Endodermal cell (in vitro differentiated cells): ENCODE measurements around the gene STK32B. TPM values are rescaled to one million over a fixed set of nuclear protein-coding genes. Genes with fewer than 3 reads are reported as not detected.

Experiments used
- DNase-seq: peaks from one replicate; pipeline ENCODE4 v3.0.0-alpha.2; 2017
- H3K27ac ChIP-seq: 2 replicates; pipeline ENCODE4 v1.5.1; 2013; ENCODE audit warnings: mild to moderate bottlenecking, low read depth, low read length, moderate library complexity
- H3K27me3 ChIP-seq: 2 replicates; pipeline ENCODE4 v1.6.1; 2013; ENCODE audit warnings: mild to moderate bottlenecking, low read length, moderate library complexity; ENCODE audit not compliant: insufficient read depth, control insufficient read depth, poor library complexity, severe bottlenecking
- H3K36me3 ChIP-seq: 2 replicates; pipeline ENCODE4 v1.7.0; 2013; ENCODE audit warnings: mild to moderate bottlenecking, low read length, moderate library complexity; ENCODE audit not compliant: control insufficient read depth, insufficient read depth
- H3K4me1 ChIP-seq: one replicate; pipeline ENCODE4 v1.7.0; 2013; ENCODE audit warnings: low read length; ENCODE audit not compliant: control insufficient read depth, insufficient read depth
- H3K4me3 ChIP-seq: 2 replicates; pipeline ENCODE4 v1.5.1; 2013; ENCODE audit warnings: mild to moderate bottlenecking, low read length, moderate library complexity
- H3K9ac ChIP-seq: 2 replicates; pipeline ENCODE4 v1.6.1; 2013; ENCODE audit warnings: mild to moderate bottlenecking, low read length, moderate library complexity; ENCODE audit not compliant: poor library complexity, severe bottlenecking; ENCODE audit errors: extremely low read depth
- H3K9me3 ChIP-seq: 2 replicates; pipeline ENCODE4 v1.6.1; 2013; ENCODE audit warnings: mild to moderate bottlenecking, low read length, moderate library complexity; ENCODE audit not compliant: control insufficient read depth
- H3K27ac Mint-ChIP-seq: 2 replicates; pipeline ENCODE4 v1.8.0; 2020; ENCODE audit warnings: mixed read lengths
- H3K27me3 Mint-ChIP-seq: 2 replicates; pipeline ENCODE4 v1.8.0; 2021; ENCODE audit warnings: mild to moderate bottlenecking, mixed read lengths; ENCODE audit not compliant: insufficient read depth
- H3K36me3 Mint-ChIP-seq: 2 replicates; pipeline ENCODE4 v1.8.0; 2020; ENCODE audit warnings: low read depth, mixed read lengths
- H3K4me1 Mint-ChIP-seq: 2 replicates; pipeline ENCODE4 v1.8.0; 2020; ENCODE audit warnings: mixed read lengths
- H3K4me3 Mint-ChIP-seq: 2 replicates; pipeline ENCODE4 v1.8.0; 2020; ENCODE audit warnings: mild to moderate bottlenecking, moderate library complexity, mixed read lengths
- H3K9me3 Mint-ChIP-seq: 2 replicates; pipeline ENCODE4 v1.8.0; 2020; ENCODE audit warnings: mild to moderate bottlenecking, mixed read lengths
- CTCF ChIP-seq: fragments of 200-600 bp; sonication (generic); conservative IDR thresholded peaks from 2 replicates; pipeline ENCODE4 v1.5.0; 2021; ENCODE audit warnings: antibody characterized with exemption, mild to moderate bottlenecking
- WGBS, 2 experiments: methylation state at CpG; one replicate each; pipeline versions ENCODE4 v1.1.5 to v1.1.7; 2013; ENCODE audit warnings: missing lambda C conversion rate in 2 of 2, mixed read lengths in 1 of 2; ENCODE audit not compliant: insufficient coverage in 1 of 2, insufficient read length in 1 of 2; 5-methylcytosine and 5-hydroxymethylcytosine counted together
- total RNA-seq, 2 donors: library from RNA; stranded (reverse); fragmentation: NEBNext Ultra II Directional in 1 of 2; extraction: Animal tissue kit (Norgen Biotek cat#: 25700) in 1 of 2; gene quantifications; 2 replicates in 1 of 2; 3 replicates in 1 of 2; pipeline ENCODE4 v1.2.1, GENCODE V29; 2021

Gene STK32B
- total RNA-seq, 2 donors from 2014 or later, result 1.4 to 1.5 TPM

- no peak overlapping the region for H3K27ac ChIP-seq
- H3K4me1 Mint-ChIP-seq, result no peaks in the 10 kb centered on the region
- WGBS, 2 experiments, result 87 to 91% methylated on average over 10 to 11 of the region's 11 CpGs
Measured at GRCh38 chr4:5383191-5383980, 332.1 kb downstream of the STK32B start.

DNA sequence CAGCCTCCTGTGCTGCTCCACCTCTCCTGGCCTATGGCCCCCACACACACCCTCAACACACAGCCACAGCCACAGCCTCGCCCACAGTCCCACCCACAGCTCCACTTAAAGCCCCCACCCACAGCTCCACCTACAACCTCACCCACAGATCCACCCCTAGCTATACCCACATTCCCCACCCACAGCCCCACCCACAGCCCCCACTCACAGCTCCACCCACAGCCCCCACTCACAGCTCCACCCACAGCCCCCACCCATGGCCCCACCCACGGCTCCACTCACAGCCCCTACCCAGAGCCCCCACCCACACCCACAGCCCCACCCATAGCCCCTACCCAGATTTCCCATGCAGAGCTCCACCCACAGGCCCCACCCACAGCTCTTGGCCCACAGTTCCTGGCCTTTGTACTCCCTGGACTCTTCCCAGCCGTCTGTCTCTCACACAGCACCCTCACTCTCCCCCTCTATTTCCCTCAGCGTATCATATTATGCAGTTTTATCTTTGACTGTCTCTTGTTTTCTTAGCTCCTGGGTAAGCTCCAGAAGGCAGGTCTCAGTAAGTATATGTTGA lies 334.5 kb downstream of the STK32B start:
- Mint-ChIP-seq H3K27me3 (peaks cover 8% of the 10 kb centered on the region), H3K4me1 (no peaks in the 10 kb centered on the region), H3K4me3 (no peak overlapping the region), H3K27ac (no peak overlapping the region), H3K36me3 (no peaks in the 10 kb centered on the region), H3K9me3 (no peaks in the 10 kb centered on the region)
- H3K36me3 ChIP-seq, result no peaks in the 10 kb centered on the region
- TF ChIP-seq CTCF, result no peak
- no peak overlapping the region for H3K4me3 ChIP-seq
- DNase-seq, result no peak
- H3K27ac ChIP-seq, result no peak overlapping the region
- H3K9ac ChIP-seq, result no peak overlapping the region
- 83 to 88% methylated on average over 1 to 4 of the region's 4 CpGs for WGBS, 2 experiments
- H3K9me3 ChIP-seq, result no peaks in the 10 kb centered on the region
- no peaks in the 10 kb centered on the region for H3K4me1 ChIP-seq
- H3K27me3 ChIP-seq, result no peaks in the 10 kb centered on the region

More at GRCh38 chr4:5383191-5383980, 332.1 kb downstream of the STK32B start:
- H3K4me1 ChIP-seq, result no peaks in the 10 kb centered on the region
- no peaks in the 10 kb centered on the region for H3K27me3 ChIP-seq
- H3K9me3 Mint-ChIP-seq, result no peaks in the 10 kb centered on the region
- no peak overlapping the region for H3K9ac ChIP-seq
- no peak for TF ChIP-seq CTCF
- H3K27ac Mint-ChIP-seq, result no peak overlapping the region
- no peak overlapping the region for H3K4me3 Mint-ChIP-seq
- no peak for DNase-seq
- H3K9me3 ChIP-seq, result no peaks in the 10 kb centered on the region
- H3K36me3 Mint-ChIP-seq, result no peaks in the 10 kb centered on the region
- no peaks in the 10 kb centered on the region for H3K36me3 ChIP-seq
- H3K27me3 Mint-ChIP-seq, result peaks cover 8% of the 10 kb centered on the region
- H3K4me3 ChIP-seq, result no peak overlapping the region

DNA sequence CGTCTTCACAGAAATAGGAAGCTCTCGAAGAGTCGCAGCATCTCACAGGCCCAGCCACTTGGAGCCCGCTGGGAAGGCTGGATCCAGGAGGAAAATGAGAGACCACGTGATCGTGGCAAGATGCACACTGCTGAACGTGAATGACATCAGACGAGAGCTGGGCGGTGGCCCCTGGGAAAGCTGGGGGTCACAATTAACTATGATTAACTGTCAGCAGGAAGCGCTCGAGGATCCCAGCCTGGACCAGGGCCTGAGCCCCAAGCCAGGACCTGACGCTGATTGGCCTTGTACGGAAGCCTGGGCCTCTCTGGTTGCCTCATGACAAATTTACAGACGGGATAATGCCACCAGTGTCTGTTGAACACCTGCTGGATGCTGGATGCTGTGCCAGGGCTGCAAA lies 335.6 kb downstream of the STK32B start:
- no peaks in the 10 kb centered on the region for H3K4me1 Mint-ChIP-seq
- no peak overlapping the region for H3K4me3 ChIP-seq
- WGBS, 2 experiments, result 93 to 97% methylated on average over 12 to 14 of the region's 14 CpGs

More for the DNA sequence above, 335.6 kb downstream of the STK32B start:
- H3K36me3 ChIP-seq, result no peaks in the 10 kb centered on the region
- H3K27me3 Mint-ChIP-seq, result peaks cover 8% of the 10 kb centered on the region
- no peaks in the 10 kb centered on the region for H3K27me3 ChIP-seq
- H3K36me3 Mint-ChIP-seq, result no peaks in the 10 kb centered on the region
- no peak overlapping the region for H3K9ac ChIP-seq
- no peaks in the 10 kb centered on the region for H3K4me1 ChIP-seq
- H3K4me3 Mint-ChIP-seq, result no peak overlapping the region
- no peak for DNase-seq
- TF ChIP-seq CTCF, result no peak
- H3K9me3 Mint-ChIP-seq, result no peaks in the 10 kb centered on the region
- no peak overlapping the region for H3K27ac ChIP-seq
- no peak overlapping the region for H3K27ac Mint-ChIP-seq
- H3K9me3 ChIP-seq, result no peaks in the 10 kb centered on the region
